AG04450 (cell line): ENCODE results near the gene FAP. TPM values are rescaled to one million over a fixed set of nuclear protein-coding genes. Genes with fewer than 3 reads are reported as not detected.

Source experiments
- CTCF ChIA-PET: fragments of 300-600, 350-600 bp; formaldehyde crosslinking; extraction: SDS; loops from one replicate; lab custom pipeline; 2022; ENCODE audit warnings: antibody characterized with exemption, inconsistent platforms; lab: Charles Lee
- POLR2A ChIA-PET: fragments of 350-600 bp; formaldehyde crosslinking; extraction: SDS; loops from one replicate; lab custom pipeline; 2021; ENCODE audit warnings: antibody characterized with exemption, inconsistent platforms; lab: Yijun Ruan, JAX
- DNase-seq: peaks from one replicate; pipeline ENCODE4 v3.0.0-alpha.2; 2011; ENCODE audit warnings: low read depth, low spot score
- H3K27ac ChIP-seq: one replicate; pipeline ENCODE4 v1.5.1; 2012; ENCODE audit warnings: low read depth, low read length, control low read depth
- H3K27me3 ChIP-seq: one replicate; pipeline ENCODE4 v1.6.0; 2012; ENCODE audit warnings: low read length; ENCODE audit not compliant: control insufficient read depth, insufficient read depth
- H3K4me3 ChIP-seq: 2 replicates; pipeline ENCODE4 v1.5.1; 2011; ENCODE audit warnings: mild to moderate bottlenecking, low read depth, low read length, control low read depth
- H3K9me3 ChIP-seq: 2 replicates; pipeline ENCODE4 v1.5.1; 2012; ENCODE audit warnings: low read length; ENCODE audit not compliant: control insufficient read depth, insufficient read depth
- CTCF ChIP-seq: IDR thresholded peaks from 2 replicates; pipeline ENCODE4 v1.5.1; 2011; ENCODE audit warnings: low read depth, low read length, control low read depth, inconsistent platforms
- polyA plus RNA-seq: library from polyadenylated mRNA; depleted of rRNA; stranded (reverse); fragments of >200 nt; gene quantifications from 2 replicates; pipeline ENCODE4 v1.2.3, GENCODE V29; 2011

FAP gene
- polyA plus RNA-seq, 1 experiment = 374 TPM

GRCh38 chr2:162232027-162232426 lies 11.2 kb downstream of the FAP start:
- POLR2A ChIA-PET = interaction anchor here (1.2 to 2.2 kb wide), 2 partner anchors 10 to 35 kb away, joined by 5 to 16 read pairs; partner anchors contain the start of gene FAP
- Histone ChIP-seq H3K27ac (no peak overlapping the region), H3K9me3 (peaks cover 9% of the 10 kb centered on the region), H3K4me3 (no peak overlapping the region), H3K27me3 (no peaks in the 10 kb centered on the region)
- DNase-seq = no peak
- CTCF ChIA-PET = interaction anchor here (0.6 to 2.5 kb wide), 5 partner anchors 10 to 646 kb away, joined by 3 to 37 read pairs (median 3); no protein-coding TSS in a partner anchor
- TF ChIP-seq CTCF = no peak

GRCh38 chr2:162230761-162231160 lies 12.5 kb downstream of the FAP start:
- no peak for DNase-seq
- no peak overlapping the region for H3K4me3 ChIP-seq
- ChIA-PET CTCF (interaction anchor here (2.1 to 2.5 kb wide), 2 partner anchors 9 to 10 kb away, joined by 13 to 37 read pairs; no protein-coding TSS in a partner anchor), POLR2A (interaction anchor here (2.2 kb wide), 1 partner anchor 11 kb away, joined by 16 read pairs; the partner anchor contains the start of gene FAP)
- H3K27ac ChIP-seq = no peak overlapping the region
- H3K9me3 ChIP-seq = peaks cover 9% of the 10 kb centered on the region
- no peak for TF ChIP-seq CTCF
- no peaks in the 10 kb centered on the region for H3K27me3 ChIP-seq

- CTCF ChIA-PET = interaction anchor here (1.9 kb wide), 1 partner anchor 71 kb away, joined by 8 read pairs; no protein-coding TSS in a partner anchor
- no peak overlapping the region for H3K4me3 ChIP-seq
- H3K9me3 ChIP-seq = no peaks in the 10 kb centered on the region
- no peak for DNase-seq
- POLR2A ChIA-PET = no interaction called here
- H3K27ac ChIP-seq = no peak overlapping the region
- H3K27me3 ChIP-seq = no peaks in the 10 kb centered on the region
- no peak for TF ChIP-seq CTCF
Measured at GRCh38 chr2:162226836-162227235, 16.4 kb downstream of the FAP start.

GRCh38 chr2:162221064-162221463 lies 22.2 kb downstream of the FAP start:
- no peak for DNase-seq
- TF ChIP-seq CTCF = peak; percentile 88
- ChIA-PET POLR2A (interaction anchor here (1.3 to 2.0 kb wide), 2 partner anchors 22 to 77 kb away, joined by 3 to 6 read pairs; partner anchors contain the start of gene FAP), CTCF (interaction anchor here (0.7 to 8.3 kb wide), 27 partner anchors 8 to 634 kb away, joined by 3 to 222 read pairs (median 5); no protein-coding TSS in a partner anchor)
- no peaks in the 10 kb centered on the region for H3K9me3 ChIP-seq
- no peaks in the 10 kb centered on the region for H3K27me3 ChIP-seq
- no peak overlapping the region for H3K27ac ChIP-seq
- H3K4me3 ChIP-seq = no peak overlapping the region

GRCh38 chr2:162220368-162220767 lies 22.9 kb downstream of the FAP start:
- ChIA-PET CTCF (interaction anchor here (0.7 to 8.3 kb wide), 29 partner anchors 8 to 634 kb away, joined by 3 to 222 read pairs (median 5); no protein-coding TSS in a partner anchor), POLR2A (interaction anchor here (1.3 to 2.0 kb wide), 2 partner anchors 22 to 78 kb away, joined by 3 to 6 read pairs; partner anchors contain the start of gene FAP)
- Histone ChIP-seq H3K9me3 (no peaks in the 10 kb centered on the region), H3K27me3 (no peaks in the 10 kb centered on the region), H3K4me3 (no peak overlapping the region), H3K27ac (no peak overlapping the region)
- no peak for TF ChIP-seq CTCF
- DNase-seq = no peak
